Subcutaneous adipose tissue (tissue), 4 donors: ENCODE measurements around the gene UBASH3B. TPM values are rescaled to one million over a fixed set of nuclear protein-coding genes. Genes with fewer than 3 reads are reported as not detected.

Experiments used
- total RNA-seq, 4 donors: library from RNA; depleted of rRNA; stranded (reverse); fragments of >200 nt; gene quantifications; one replicate each; pipeline ENCODE4 v1.1.0, GENCODE V29; 2016
- TF ChIP-seq, protein P1 (sequence below): fragments of 450-650 bp; IDR thresholded peaks from one replicate; pipeline ENCODE4 v1.5.1; 2016; ENCODE audit warnings: low read depth, mild to moderate bottlenecking, control low read depth, antibody characterized with exemption, moderate library complexity

The UBASH3B gene
- total RNA-seq, 4 donors from 2014 or later, result 2.4 to 15.3 (median 7.1) TPM

DNA sequence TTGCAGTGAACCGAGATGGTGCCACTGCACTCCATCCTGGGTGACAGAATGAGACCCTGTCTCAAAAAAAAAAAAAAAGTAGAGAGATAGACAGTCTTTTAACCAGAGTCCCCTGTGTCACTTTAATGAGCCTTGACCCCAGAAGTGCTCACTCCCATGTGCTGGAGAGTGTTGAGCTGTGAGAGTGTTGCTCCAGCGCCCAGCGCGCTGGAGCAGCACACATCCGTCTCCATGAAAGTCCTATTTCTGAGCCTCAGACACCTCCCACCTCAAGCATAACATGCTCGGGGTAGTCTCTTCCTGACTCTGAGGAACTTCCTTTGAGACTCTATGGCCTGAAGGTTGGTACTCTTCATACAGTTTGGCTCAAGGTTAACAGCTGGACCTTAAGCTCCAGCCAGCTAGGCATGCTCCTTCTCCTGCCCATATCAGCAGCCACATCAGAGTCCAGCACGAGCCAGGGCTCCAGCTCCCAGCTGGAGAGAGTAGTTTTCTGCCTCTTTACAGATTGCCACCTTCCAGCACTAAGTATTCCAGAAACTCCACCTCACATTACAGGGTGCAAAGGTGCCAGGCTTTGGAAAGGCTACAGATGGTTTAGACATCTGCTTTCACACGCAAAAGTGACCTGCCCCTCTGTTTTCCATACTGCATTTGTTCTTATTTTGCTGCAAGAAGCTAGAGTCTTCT lies 29.4 kb upstream of the UBASH3B start:
- TF ChIP-seq, protein P1, sequence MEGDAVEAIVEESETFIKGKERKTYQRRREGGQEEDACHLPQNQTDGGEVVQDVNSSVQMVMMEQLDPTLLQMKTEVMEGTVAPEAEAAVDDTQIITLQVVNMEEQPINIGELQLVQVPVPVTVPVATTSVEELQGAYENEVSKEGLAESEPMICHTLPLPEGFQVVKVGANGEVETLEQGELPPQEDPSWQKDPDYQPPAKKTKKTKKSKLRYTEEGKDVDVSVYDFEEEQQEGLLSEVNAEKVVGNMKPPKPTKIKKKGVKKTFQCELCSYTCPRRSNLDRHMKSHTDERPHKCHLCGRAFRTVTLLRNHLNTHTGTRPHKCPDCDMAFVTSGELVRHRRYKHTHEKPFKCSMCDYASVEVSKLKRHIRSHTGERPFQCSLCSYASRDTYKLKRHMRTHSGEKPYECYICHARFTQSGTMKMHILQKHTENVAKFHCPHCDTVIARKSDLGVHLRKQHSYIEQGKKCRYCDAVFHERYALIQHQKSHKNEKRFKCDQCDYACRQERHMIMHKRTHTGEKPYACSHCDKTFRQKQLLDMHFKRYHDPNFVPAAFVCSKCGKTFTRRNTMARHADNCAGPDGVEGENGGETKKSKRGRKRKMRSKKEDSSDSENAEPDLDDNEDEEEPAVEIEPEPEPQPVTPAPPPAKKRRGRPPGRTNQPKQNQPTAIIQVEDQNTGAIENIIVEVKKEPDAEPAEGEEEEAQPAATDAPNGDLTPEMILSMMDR, result no peak

DNA sequence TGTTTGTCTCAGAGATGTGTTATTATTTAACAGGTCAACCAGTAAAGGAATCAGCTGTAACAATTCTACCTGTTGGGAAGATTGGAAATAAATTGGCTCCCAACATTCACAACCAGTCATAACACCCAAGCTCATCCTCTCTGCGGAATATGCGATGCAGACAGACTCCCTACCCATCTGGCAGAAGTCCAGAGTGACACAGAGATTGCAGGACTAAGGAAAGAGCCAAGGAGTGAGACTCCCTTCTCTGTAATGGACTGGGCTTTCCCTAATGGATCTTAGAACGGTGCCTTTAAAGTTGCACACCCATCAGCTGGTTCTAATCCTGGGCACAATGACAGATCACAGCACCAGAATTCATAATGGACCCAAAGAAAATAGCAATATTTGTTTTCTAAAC lies 27.8 kb upstream of the UBASH3B start:
- TF ChIP-seq, protein P1, result no peak

DNA sequence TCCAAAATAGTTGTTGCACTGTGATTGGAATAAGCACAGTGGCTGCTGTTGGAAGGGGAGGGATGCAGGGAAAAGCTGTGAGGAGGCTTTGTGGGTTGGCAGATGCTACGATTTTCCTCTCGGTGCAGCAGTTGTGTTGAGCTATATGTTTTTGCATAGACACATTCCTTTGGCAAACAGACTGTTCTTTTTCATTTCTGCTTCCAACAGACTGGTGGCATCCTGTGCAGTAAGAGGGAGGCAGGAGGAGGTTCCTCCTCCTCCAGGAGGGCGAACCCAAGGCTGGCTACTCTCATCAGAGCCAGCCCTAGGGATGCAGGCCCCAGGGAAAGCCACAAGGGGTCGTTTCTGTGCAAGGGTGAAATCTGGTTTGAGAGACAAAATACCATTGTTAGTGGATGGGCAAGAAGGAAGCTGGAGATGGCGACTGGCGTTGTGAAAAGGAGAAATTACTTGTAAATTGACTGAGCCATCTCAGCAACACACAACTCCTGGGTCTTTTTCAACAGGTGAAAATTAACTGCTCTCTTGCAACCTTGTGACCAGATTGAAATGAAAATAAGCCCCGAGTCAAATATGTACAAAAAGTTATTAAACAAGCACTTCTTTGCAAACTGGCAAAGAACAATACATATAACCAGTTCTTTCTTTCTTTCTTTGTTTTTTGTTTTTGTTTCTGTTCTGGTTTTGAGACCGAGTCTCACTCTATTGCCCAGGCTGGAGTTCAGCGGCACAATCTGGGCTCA lies 26.5 kb upstream of the UBASH3B start:
- TF ChIP-seq, protein P1, result no peak

DNA sequence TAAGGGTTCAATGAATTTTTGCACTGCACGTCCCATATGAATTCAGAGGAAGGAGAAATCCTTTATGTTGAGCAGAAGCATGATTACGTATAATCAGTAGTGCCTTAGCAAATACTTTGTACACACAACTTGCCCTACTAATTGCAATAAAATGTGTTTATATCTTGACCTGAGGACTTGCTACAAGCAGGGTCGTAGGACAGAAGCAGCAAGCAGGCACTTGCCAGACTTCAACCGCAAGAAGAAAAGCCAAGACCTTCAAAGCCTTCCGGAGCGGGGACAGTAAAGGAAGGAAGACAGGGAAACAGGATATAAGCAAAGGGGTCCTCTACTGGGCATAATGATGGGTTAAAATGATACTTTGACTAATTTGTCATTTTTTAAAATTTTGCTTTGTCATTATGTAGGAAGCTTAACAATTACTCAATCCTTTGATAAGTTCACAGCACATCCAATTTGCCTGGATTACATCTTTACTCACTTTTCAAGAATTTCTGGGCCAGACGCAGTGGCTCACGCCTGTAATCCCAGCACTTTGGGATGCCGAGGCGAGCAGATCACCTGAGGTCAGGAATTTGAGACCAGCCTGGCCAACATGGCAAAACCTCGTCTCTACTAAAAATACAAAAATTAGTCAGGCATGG lies 23.2 kb upstream of the UBASH3B start:
- TF ChIP-seq, protein P1, result no peak

DNA sequence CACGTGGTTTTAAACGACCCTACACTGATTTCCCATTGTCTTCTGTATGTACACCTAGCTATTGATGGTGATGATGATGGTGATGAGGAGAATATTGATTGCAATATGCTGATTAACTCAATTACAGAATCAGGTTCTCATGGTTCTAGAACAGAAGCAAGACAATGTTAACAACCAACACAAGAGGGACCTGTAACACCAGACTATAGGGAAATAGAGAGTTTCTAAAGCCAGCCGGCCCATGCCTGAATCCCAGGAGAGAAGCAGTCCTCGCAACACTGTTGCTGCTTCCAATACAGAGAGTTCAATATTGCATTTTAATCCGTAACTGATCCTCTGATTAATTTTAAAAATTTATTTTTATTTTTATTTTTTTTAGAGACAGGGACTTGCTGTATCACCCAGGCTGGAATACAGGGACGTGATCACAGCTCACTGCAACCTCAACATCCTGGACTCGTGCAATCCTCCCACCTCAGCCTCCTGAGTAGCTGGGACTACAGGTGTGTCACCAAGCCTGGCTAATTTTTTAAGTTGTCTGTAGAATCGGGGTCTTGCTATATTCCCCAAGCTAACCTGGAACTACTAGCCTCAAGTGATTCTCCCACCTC lies 22.2 kb upstream of the UBASH3B start:
- TF ChIP-seq, protein P1, result no peak

DNA sequence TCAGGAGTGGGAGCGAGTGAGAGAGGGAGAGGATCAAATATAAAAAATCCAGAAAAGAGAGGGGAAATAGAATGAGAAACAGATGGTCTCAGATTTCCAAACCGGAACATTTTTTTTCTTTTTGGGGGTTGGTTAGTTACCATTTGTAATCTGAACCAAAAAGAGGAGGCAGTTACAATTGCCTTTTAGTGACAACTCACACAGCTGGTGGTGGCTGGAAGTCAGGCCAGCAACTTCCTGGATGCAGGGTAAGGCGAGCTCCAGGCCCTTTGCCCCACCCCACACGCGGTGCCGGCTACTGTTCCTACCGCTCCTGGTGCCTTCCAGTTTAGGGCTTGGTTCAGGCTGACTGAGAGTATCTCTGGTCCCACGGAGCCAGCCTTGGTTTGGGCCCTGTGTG lies 21.0 kb upstream of the UBASH3B start:
- TF ChIP-seq, protein P1, result no peak

DNA sequence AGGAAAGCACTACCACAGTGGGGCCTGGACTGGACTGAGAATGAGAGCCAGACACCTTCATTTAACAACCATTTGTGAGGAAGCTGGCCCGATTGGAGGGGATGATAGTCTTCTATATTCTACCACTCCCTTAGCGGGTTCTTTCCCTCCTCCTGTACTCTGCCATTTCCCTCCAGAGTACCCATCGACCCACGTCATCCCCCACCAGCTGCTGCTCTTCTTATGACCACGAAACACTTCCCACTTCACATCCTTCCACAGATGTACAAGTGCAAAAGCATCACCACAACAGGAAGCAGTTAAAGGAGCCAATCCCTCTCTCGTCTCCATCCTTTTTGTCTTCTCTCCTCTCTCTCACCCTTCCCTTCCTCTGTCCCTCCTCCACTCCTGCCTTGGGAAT lies 18.0 kb upstream of the UBASH3B start:
- TF ChIP-seq, protein P1, result no peak
